GM18951 (cell line): ENCODE data around the gene BAG3.
"Not testable (repeated sequence)": the region's sequence is repeated elsewhere in the genome, so short reads cannot be mapped to it uniquely, and the experiment has no call there.

ENCODE experiments used
- POLR2A ChIP-seq: IDR thresholded peaks from 4 replicates; pipeline ENCODE4 v1.6.1; 2011; ENCODE audit warnings: mild to moderate bottlenecking; ENCODE audit not compliant: insufficient read length, insufficient read depth; ENCODE audit errors: extremely low read depth
- in situ Hi-C: fragments of 300-500 bp; cut with MboI; formaldehyde crosslinking; loops from one replicate; pipeline ENCODE4 v1.12.0; 2022; ENCODE audit warnings: low sequenced_read_pairs, mixed read lengths, inconsistent platforms; ENCODE audit not compliant: unreplicated experiment

BAG3 gene

DNA sequence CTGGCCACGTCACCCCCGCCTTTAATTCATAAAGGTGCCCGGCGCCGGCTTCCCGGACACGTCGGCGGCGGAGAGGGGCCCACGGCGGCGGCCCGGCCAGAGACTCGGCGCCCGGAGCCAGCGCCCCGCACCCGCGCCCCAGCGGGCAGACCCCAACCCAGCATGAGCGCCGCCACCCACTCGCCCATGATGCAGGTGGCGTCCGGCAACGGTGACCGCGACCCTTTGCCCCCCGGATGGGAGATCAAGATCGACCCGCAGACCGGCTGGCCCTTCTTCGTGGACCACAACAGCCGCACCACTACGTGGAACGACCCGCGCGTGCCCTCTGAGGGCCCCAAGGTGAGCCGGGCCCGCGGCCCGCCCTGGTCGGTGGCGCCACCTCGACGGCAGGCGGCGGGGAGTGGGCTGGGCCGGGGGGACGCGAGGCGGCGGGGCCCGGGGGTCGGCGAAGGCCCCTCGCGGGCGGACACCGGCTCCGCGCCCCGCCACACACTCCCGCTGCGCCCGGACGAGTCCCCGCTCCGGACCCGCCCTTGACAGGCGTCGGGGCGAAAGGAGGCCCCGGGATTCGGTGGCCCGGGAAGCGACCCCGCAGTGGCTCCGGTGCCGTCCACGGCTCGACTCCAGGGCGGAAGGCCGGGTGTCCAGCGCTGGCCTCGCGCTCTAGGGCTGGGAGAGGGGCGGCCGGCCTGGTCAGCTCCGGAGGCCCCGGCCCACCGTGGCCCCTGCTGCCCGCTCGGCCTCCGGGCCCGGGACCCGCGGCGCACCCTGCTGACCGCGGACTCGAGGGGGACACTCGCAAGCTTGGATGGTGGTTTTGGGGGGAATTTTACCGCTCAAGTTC is 557 bp downstream of the BAG3 start:
- TF ChIP-seq POLR2A, result no peak
- in situ Hi-C loops, result no loop called here

DNA sequence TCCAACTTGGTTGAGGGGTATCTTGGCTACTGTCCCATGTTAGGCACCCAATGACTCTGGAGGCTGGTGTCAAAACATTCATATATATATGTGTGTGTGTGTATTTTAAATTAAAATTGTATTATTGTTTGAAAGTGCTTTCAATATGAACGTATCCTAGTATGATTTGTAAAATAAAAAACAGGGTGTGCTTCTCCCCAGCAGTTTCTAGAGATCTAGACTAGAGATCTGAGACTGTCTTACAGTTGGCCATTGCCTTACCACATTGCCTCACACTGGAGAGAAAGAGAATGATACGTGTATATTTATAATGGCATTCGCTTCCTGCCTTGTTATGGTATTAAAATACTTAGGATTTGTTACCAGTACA is 1.2 kb downstream of the BAG3 start:
- in situ Hi-C loops, result no loop called here
- TF ChIP-seq POLR2A, result no peak

DNA sequence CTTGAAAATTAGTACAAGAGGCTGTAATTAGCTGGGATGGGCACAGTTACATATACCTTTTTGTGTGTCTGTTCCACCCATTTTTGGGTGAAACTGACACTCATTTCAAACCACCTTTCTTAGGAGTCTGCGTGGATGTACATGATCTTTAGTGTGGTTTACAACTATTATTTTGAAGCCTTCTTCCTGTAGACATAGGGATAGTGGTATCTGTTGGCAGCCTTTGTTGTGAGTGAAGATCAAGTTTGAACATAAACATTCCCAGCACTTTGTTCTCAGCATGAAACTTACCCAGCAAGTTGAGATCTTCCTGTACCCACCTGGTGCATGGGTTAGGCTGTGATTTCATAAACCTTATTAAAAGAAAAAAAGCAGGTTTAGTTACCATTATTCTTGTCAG is 2.0 kb downstream of the BAG3 start:
- TF ChIP-seq POLR2A, result no peak
- in situ Hi-C loops, result no loop called here

DNA sequence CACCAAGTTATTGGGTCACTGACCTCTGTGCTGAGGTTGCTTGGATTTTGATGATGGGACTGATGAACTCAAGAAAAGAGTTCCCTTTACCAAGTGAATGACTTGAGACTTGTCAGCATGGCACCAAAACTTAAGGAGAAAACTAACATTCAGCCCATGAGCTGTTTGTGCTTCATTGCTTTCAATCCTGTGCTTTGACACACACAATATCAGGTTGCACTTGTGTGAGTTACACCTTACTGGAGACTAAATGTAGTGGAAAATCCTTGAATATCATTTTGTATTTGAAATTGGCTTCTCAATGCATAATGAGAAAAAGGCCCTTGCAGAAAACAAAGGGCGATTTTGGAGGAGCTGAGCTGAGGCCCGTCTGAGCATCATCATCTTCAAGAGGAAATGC is 2.7 kb downstream of the BAG3 start:
- no peak for TF ChIP-seq POLR2A
- in situ Hi-C loops, result no loop called here

DNA sequence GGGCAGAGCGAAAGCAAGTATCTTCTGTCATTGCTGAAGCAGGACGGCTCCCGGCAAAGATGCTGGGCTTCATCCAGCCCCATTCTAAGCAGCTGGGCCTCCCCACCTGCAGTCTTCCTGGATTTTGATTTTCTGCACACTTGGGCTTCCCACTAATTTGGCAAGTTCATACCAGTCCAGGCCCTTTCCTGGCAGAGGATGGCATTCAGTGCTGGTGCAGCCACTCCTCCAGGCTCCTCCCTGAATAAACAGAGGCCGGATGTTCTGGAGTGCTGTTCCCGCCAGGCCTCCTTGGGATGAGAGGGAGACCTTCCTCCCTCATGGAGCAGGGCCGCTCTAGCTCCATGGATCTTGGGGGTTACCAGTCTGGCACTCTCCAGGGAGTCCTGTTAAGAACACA is 3.4 kb downstream of the BAG3 start:
- in situ Hi-C loops, result no loop called here
- TF ChIP-seq POLR2A, result no peak

DNA sequence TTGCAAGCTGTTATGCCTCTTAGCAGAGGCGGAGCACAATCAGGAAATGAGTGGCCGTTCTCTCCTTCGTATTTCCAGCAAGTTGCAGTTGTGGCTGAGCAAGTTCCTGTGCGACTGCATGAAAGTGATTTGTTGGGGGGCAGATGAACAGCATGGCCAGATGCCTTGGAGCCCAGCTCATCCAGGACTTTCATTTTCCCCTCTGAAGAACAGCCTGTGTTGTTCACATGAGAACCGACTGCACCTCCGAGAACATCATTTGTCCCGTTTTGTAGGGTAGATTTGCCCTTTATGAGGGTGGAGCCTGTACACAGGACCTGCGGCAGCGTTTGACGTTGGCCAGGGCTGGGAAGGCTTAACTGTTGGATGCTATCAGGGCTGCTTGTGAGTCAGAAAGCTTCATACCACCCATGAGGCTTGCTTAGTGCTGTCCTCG is 4.4 kb downstream of the BAG3 start:
- in situ Hi-C loops, result no loop called here

DNA sequence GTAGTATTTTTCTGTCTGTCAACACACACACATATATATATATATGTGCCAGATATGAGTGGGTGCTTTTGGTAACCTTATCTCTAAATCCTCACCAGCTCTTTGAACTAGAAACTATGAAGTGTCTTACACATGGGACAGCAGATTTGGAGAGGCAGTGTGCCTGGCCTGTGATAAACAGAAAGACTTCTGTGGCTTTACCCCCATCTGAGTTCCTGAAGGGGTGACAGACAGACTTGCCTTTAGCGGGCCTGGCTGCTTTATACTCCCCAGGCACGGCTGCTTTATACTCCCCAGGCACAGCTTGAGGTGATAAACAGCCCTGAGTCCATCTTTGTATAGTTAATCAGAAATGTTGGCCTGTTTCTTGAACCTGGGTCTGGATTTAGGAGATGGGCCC is 5.6 kb downstream of the BAG3 start:
- TF ChIP-seq POLR2A, result no peak
- in situ Hi-C loops, result no loop called here

More for the DNA sequence above, 4.4 kb downstream of the BAG3 start:
- no peak for TF ChIP-seq POLR2A

DNA sequence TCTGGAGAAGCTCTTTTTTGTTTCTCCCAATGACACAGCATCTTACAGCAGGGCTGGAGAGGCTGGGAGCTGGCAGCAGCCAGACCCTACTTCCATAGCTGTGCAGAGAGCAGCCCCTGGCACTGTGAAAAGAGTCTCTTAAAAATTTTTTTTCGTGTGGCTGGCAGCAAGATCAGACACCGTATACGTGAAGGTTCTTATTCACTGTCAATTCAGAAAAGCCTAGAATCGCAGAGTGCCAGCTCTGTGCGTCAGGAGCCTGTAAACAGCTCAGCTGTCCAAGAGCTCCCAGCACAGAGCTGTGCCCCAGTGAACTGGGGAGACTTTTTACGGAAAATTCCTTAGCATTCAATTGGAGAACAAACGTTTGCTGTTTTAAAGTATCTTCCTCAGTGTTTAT is 6.5 kb downstream of the BAG3 start:
- no peak for TF ChIP-seq POLR2A
- in situ Hi-C loops, result no loop called here

DNA sequence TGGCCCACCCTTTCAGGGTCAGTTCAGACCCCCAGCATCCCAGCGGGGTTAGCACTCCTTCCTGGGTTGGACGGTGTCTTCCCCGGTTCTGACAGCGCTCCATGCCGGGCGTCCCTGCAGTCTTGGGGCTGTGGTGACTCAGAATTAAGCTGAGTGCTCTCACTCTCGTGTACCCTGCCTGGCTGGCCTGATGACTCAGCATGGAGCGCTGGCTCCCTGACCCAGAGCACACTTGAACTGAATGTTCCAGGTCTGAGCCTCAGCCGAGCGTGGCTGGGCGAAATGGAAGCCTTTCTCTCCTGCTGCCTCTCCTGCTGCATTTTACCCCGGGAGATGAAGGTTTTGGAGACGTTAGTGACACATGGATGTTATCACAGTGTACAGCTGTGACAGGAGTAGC is 7.1 kb downstream of the BAG3 start:
- no peak for TF ChIP-seq POLR2A
- in situ Hi-C loops, result no loop called here

DNA sequence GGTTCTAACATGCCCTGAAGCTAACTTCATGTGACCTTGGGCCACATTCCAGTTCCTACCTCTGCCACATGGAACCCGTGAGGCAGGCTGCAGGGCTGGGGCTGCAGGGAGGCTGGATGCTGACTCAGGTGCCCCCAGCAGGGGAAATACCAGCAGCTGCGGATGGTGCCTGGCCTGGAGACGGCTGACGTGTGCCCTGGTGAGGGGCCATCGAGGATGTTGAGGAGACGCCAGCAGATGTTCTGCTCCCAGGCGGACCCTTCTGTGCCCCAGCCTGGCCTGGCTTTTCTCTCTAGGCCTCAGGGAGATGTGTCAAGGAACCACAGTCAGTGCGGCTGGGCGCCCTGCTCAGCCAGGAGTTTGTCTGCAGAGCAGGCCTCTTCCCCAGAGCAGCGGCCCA is 8.8 kb downstream of the BAG3 start:
- in situ Hi-C loops, result no loop called here
- TF ChIP-seq POLR2A, result no peak

DNA sequence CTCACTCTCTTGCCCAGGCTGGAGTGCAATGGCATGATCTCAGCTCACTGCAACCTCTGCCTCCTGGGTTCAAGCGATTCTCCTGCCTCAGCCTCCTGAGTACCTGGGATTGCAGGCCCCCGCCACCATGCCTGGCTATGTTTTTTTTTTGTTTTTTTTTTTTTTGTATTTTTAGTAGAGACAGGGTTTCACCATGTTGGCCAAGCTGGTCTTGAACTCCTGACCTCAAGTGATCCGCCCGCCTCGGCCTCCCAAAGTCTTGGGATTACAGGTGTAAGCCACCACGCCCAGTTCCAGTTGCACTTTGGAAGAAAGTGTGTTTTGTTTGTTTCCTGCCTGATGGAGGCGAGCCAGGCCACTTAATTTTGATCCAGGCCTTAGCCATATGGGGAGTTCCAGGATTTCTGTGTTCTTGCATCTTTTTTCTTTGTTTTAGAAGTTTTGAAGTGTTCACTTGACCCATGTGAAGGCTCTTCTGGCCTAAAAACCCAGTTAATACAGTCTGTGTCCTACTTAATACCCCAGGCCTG is 11.0 kb downstream of the BAG3 start:
- in situ Hi-C loops, result not testable (repeated sequence)

DNA sequence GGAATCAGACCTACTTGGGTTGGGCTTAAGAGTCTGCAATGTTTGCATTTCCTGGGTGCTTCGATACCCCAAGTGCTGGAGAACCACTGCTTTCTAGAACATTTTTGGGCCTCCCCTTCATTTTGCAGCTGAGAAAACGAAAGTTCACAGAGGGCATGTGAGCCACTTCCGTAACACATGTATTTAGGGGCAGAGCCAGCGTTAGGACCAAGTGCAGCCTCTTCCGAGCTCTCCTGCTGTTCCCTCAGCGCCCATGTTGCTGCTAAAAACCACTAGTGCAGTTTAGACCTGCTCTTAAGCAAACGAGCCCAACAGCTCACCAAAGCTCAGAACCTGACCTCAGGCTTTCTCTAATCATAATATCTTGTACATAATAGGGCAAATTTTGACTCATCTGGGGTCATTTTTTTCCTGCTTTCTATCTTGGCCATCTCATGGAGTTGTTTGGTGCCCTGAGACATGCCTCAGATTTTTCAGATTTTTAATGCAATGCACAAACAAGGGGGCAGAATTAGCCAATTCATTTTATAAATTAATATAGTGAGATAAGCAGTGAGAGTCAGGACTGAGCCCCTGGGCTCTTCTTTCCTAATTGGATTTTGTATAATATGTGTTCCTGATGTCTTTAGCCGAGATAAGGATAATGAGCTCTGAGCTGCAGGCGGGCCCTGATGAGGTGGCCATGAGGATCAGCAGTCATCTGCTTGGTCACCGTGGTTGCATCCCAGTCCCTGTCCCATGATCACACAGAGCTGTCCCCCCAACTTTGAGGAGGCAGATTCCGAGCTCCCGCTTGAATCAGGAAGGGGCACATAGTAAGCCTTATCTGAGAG is 12.9 kb downstream of the BAG3 start:
- in situ Hi-C loops, result no loop called here
- no peak for TF ChIP-seq POLR2A

DNA sequence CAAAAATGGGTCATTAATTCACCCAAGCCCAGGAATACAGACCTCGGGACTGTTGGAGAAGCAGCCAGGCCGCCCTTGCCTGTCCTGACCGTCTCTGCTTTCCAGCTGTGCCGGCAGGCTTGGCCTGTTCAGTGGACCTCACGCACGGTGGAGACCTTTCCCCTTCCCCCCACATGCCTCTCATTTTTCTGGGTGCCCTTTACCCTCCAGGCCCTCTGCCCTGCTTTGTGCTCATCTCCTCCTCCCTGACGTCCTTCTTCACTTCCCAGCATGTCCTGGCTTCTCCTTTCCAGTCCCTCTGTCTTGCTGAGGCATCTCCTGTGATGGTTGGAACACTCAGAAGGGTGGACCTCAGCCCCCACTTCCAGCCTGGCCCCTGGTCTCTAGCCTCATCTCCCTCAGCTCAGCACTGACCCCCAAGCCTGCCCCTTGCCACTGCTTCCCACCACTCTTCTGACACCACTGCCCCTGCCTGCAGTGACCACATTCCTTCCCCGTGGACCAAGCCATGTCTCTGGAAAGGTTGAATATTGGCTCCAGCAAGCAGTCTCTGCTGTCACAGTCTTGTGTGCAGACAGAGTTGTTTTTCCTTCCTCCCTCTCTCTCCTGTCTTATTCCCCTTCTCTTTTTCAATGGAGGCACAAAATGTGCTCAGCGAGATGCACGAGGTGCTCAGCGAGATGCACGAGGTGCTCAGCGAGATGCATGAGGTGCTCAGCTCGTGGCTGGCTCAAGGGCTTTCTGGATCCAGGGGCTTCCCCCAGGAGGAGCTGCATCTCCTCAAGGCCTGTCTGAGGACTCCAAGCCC is 14.9 kb downstream of the BAG3 start:
- in situ Hi-C loops, result no loop called here
- no peak for TF ChIP-seq POLR2A

DNA sequence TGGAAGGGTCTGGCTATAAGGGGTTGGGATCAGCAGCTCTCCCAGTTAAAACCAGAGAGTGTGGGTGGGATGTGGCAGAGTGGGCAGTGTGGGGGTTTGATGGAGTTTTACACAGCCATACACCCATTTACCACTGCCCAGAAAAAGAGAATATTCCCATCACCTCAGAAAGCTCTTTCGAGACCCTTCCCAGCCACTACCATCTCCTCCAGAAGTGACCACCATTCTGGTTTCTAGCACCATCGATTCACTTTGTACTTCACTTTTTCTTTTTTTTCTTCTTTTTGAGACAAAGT is 15.5 kb downstream of the BAG3 start:
- in situ Hi-C loops, result no loop called here

More for the DNA sequence above, 15.5 kb downstream of the BAG3 start:
- no peak for TF ChIP-seq POLR2A
